ENCODE results near the gene ENGASE. TPM values are rescaled to one million over a fixed set of nuclear protein-coding genes. Genes with fewer than 3 reads are reported as not detected.

ENGASE gene
- total RNA-seq, 1 donor from 2014 or later, result 72.6 TPM

GRCh38 chr17:79113699-79114457 lies 39.3 kb downstream of the ENGASE start:
- Mint-ChIP-seq H3K9me3 (no peaks in the 10 kb centered on the region), H3K4me1 (ENCODE audit: unreplicated experiment) (peaks cover 9% of the 10 kb centered on the region), H3K27me3 (peaks cover 9% of the 10 kb centered on the region), H3K36me3 (no peaks in the 10 kb centered on the region), H3K4me3 (no peak overlapping the region), H3K27ac (no peak overlapping the region)
- no peak for DNase-seq (ENCODE audit: extremely low spot score, unreplicated experiment)
- no peak for TF ChIP-seq CTCF (conservative IDR thresholded peaks at IDR 0.05)

- no peak overlapping the region for H3K27ac Mint-ChIP-seq
- peaks cover 9% of the 10 kb centered on the region for H3K27me3 Mint-ChIP-seq
- H3K4me1 Mint-ChIP-seq (ENCODE audit: unreplicated experiment), result peaks cover 9% of the 10 kb centered on the region
- no peak for TF ChIP-seq CTCF (conservative IDR thresholded peaks at IDR 0.05)
- no peaks in the 10 kb centered on the region for H3K9me3 Mint-ChIP-seq
- no peaks in the 10 kb centered on the region for H3K36me3 Mint-ChIP-seq
- H3K4me3 Mint-ChIP-seq, result no peak overlapping the region
- DNase-seq (ENCODE audit: extremely low spot score, unreplicated experiment), result no peak
Observed at GRCh38 chr17:79114458-79115301, 40.1 kb downstream of the ENGASE start.

- no peaks in the 10 kb centered on the region for H3K36me3 Mint-ChIP-seq
- TF ChIP-seq CTCF (conservative IDR thresholded peaks at IDR 0.05), result no peak
Observed at GRCh38 chr17:79115487-79115886, 40.9 kb downstream of the ENGASE start.

GRCh38 chr17:79116575-79117368 lies 42.1 kb downstream of the ENGASE start:
- H3K27me3 Mint-ChIP-seq, result peaks cover 3% of the 10 kb centered on the region
- H3K4me3 Mint-ChIP-seq, result no peak overlapping the region
- no peaks in the 10 kb centered on the region for H3K9me3 Mint-ChIP-seq
- TF ChIP-seq CTCF (conservative IDR thresholded peaks at IDR 0.05), result no peak
- DNase-seq (ENCODE audit: extremely low spot score, unreplicated experiment), result no peak
- H3K27ac Mint-ChIP-seq, result no peak overlapping the region
- no peaks in the 10 kb centered on the region for H3K36me3 Mint-ChIP-seq
- H3K4me1 Mint-ChIP-seq (ENCODE audit: unreplicated experiment), result peaks cover 9% of the 10 kb centered on the region

More at GRCh38 chr17:79115487-79115886, 40.9 kb downstream of the ENGASE start:
- Mint-ChIP-seq H3K27me3 (peaks cover 7% of the 10 kb centered on the region), H3K27ac (no peak overlapping the region), H3K4me1 (ENCODE audit: unreplicated experiment) (peaks cover 9% of the 10 kb centered on the region), H3K4me3 (no peak overlapping the region), H3K9me3 (no peaks in the 10 kb centered on the region)
- no peak for DNase-seq (ENCODE audit: extremely low spot score, unreplicated experiment)

- no peak for DNase-seq (ENCODE audit: extremely low spot score, unreplicated experiment)
- H3K4me3 Mint-ChIP-seq, result no peak overlapping the region
- H3K9me3 Mint-ChIP-seq, result no peaks in the 10 kb centered on the region
- no peak overlapping the region for H3K27ac Mint-ChIP-seq
- peaks cover 9% of the 10 kb centered on the region for H3K4me1 Mint-ChIP-seq (ENCODE audit: unreplicated experiment)
- TF ChIP-seq CTCF (conservative IDR thresholded peaks at IDR 0.05), result no peak
- no peaks in the 10 kb centered on the region for H3K36me3 Mint-ChIP-seq
- H3K27me3 Mint-ChIP-seq, result peaks cover 3% of the 10 kb centered on the region
Observed at GRCh38 chr17:79117905-79118487, 43.4 kb downstream of the ENGASE start.
